PC-9 (cell line): ENCODE data around the gene TBC1D14. TPM values are rescaled to one million over a fixed set of nuclear protein-coding genes. Genes with fewer than 3 reads are reported as not detected.

Experiments
- BruUV-seq: library from RNA; stranded (reverse); fragments of 400-500 nt; replicated peaks from 2 replicates; lab custom pipeline; 2021; lab: Mats Ljungman, UMichigan
- CTCF ChIA-PET: fragments of 300-600 bp; sonication (Branson Sonifier 250); formaldehyde crosslinking; loops from one replicate; lab custom pipeline; 2022; ENCODE audit warnings: antibody characterized with exemption; lab: Charles Lee
- POLR2A ChIA-PET: fragments of 300-600 bp; sonication (Branson Sonifier 250); formaldehyde crosslinking; loops from one replicate; lab custom pipeline; 2022; ENCODE audit warnings: antibody characterized with exemption; ENCODE audit not compliant: unreplicated experiment; lab: Charles Lee
- DNase-seq, 2 experiments: peaks; one replicate each; pipeline versions ENCODE4 v3.0.0 to v3.0.0-alpha.2; 2015 to 2022; ENCODE audit warnings: mixed read lengths in 1 of 2
- H2AFZ ChIP-seq: fragments of 200-600 bp; sonication (generic); 2 replicates; pipeline ENCODE4 v1.8.1; 2017; ENCODE audit warnings: antibody characterized with exemption
- H3F3A ChIP-seq: fragments of 200-600 bp; sonication (generic); 2 replicates; pipeline ENCODE4 v1.8.1; 2017; ENCODE audit warnings: antibody characterized with exemption, mild to moderate bottlenecking, low read depth; ENCODE audit not compliant: insufficient read depth
- H3K27ac ChIP-seq: fragments of 200-600 bp; sonication (generic); 2 replicates; pipeline ENCODE4 v1.6.1; 2016; ENCODE audit warnings: mixed run types
- H3K27me3 ChIP-seq: fragments of 200-600 bp; sonication (generic); 2 replicates; pipeline ENCODE4 v1.6.1; 2016; ENCODE audit warnings: low read depth, mixed run types; ENCODE audit not compliant: insufficient read depth
- H3K36me3 ChIP-seq: fragments of 200-600 bp; sonication (generic); 2 replicates; pipeline ENCODE4 v1.6.1; 2016; ENCODE audit warnings: low read depth, mixed run types
- H3K4me1 ChIP-seq: fragments of 200-600 bp; sonication (generic); replicated peaks from 2 replicates; pipeline ENCODE4 v1.6.1; 2016; ENCODE audit warnings: mixed run types; ENCODE audit not compliant: insufficient read depth
- H3K4me2 ChIP-seq: fragments of 200-600 bp; sonication (generic); 2 replicates; pipeline ENCODE4 v1.6.1; 2017; ENCODE audit warnings: mixed run types
- H3K4me3 ChIP-seq: fragments of 200-600 bp; sonication (generic); 2 replicates; pipeline ENCODE4 v1.6.1; 2016; ENCODE audit warnings: mixed run types
- H3K79me2 ChIP-seq: fragments of 200-600 bp; sonication (generic); 2 replicates; pipeline ENCODE4 v1.6.1; 2017; ENCODE audit warnings: low read depth, mixed run types
- H3K9me2 ChIP-seq: fragments of 200-600 bp; sonication (generic); 2 replicates; pipeline ENCODE4 v1.8.1; 2017; ENCODE audit warnings: mild to moderate bottlenecking; ENCODE audit not compliant: insufficient read depth
- H3K9me3 ChIP-seq: fragments of 200-600 bp; sonication (generic); 2 replicates; pipeline ENCODE4 v1.8.1; 2016; ENCODE audit warnings: low read depth; ENCODE audit not compliant: insufficient read depth
- H4K20me1 ChIP-seq: fragments of 200-600 bp; sonication (generic); 2 replicates; pipeline ENCODE4 v1.8.1; 2017; ENCODE audit not compliant: insufficient read depth
- EZH2 ChIP-seq: fragments of 200-600 bp; sonication (generic); IDR thresholded peaks from 2 replicates; pipeline ENCODE4 v1.8.0; 2017; ENCODE audit warnings: antibody characterized with exemption, low read depth
- intact Hi-C: fragments of 100-400 bp; cut with micrococcal nuclease; formaldehyde crosslinking; loops from one replicate; pipeline ENCODE4 v1.10.0; 2022; ENCODE audit not compliant: unreplicated experiment
- total RNA-seq: library from RNA; stranded (reverse); gene quantifications from 2 replicates; pipeline ENCODE4 v1.2.3, GENCODE V29; 2021
- TF ChIP-seq, protein P1 (sequence below): fragments of 200-600 bp; sonication (generic); conservative IDR thresholded peaks from 2 replicates; pipeline ENCODE4 v1.6.1; 2017; ENCODE audit warnings: mixed run types, antibody characterized with exemption, mild to moderate bottlenecking, moderate library complexity

The TBC1D14 gene
- total RNA-seq, 1 experiment from 2014 or later = 46.2 TPM

DNA sequence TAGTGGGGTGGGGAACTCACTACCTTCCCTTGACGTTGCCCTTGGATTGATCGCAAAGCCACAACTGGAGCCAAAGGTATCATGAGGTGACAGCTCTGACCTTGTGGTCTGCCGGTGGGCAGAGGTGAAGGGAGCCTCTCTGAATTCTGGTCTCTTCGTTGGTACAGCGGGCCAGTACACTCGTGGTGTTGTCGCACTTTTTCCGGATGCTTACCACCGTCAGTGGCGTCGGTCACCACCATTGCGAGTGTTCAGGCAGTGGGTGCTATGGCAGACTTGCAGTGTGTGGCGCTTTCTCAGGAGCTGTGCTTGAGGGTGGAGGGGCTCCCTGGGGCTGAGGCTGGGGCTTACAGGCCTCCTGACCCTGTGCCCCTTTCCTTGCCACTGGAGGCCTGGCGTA lies 163.4 kb downstream of the TBC1D14 start:
- POLR2A ChIA-PET = interaction anchor here (0.7 kb wide), 1 partner anchor 1453 kb away, joined by 5 read pairs; no protein-coding TSS in a partner anchor

DNA sequence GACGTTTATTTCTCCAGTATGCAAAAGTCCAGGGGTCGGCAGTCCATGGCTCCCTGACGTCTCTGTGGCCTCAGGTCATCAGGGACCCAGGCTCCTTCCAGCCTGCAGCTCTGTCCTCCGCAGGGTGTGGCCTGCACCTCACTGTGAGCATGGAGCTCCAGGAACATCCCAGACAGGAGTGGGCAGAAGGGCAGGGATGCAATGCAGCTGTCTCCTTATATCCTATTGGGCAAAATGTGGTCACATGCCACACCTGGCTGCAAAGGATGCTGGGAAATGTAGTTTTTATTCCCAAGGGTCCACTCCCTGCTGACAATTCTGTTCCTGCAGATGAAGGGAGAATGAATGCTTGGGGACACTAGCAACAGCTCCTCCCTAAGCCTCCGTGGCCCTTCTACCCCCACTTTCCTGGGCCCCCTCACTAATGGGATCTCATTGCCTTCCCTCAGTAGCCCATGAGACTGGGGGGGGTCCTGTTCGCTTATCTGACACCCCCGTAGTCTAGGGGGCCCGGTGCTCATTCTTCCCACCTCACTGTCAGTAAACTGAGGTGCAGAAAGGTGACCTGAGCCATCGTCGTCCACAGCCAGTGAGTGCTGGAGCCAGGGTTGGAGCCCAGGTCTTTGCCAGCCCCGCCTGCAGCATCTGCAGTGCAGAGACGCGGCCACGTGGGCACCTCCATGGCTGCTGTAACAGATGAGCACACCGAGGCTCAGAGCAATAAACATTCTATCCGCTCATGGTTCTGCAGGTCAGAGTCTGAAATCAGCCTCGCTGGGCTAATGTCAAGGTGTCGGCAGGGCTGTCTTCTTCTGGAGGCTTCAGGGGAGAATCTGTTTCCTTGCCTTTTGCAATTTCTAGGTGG lies 164.1 kb downstream of the TBC1D14 start:
- H3F3A ChIP-seq = no peaks in the 10 kb centered on the region
- no peaks in the 10 kb centered on the region for H3K9me3 ChIP-seq
- no peak overlapping the region for H3K4me3 ChIP-seq
- peaks cover 12% of the 10 kb centered on the region; the same call in 1 of the 2 replicates for H3K4me1 ChIP-seq
- TF ChIP-seq, protein P1, sequence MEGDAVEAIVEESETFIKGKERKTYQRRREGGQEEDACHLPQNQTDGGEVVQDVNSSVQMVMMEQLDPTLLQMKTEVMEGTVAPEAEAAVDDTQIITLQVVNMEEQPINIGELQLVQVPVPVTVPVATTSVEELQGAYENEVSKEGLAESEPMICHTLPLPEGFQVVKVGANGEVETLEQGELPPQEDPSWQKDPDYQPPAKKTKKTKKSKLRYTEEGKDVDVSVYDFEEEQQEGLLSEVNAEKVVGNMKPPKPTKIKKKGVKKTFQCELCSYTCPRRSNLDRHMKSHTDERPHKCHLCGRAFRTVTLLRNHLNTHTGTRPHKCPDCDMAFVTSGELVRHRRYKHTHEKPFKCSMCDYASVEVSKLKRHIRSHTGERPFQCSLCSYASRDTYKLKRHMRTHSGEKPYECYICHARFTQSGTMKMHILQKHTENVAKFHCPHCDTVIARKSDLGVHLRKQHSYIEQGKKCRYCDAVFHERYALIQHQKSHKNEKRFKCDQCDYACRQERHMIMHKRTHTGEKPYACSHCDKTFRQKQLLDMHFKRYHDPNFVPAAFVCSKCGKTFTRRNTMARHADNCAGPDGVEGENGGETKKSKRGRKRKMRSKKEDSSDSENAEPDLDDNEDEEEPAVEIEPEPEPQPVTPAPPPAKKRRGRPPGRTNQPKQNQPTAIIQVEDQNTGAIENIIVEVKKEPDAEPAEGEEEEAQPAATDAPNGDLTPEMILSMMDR = no peak
- no peak for TF ChIP-seq EZH2
- no peaks in the 10 kb centered on the region for H3K79me2 ChIP-seq
- no peak overlapping the region for H2AFZ ChIP-seq
- H3K4me2 ChIP-seq = peak overlapping the region; percentile 16; the same call in 1 of the 2 replicates
- no peak overlapping the region for H3K27ac ChIP-seq
- CTCF ChIA-PET = interaction anchor here (0.6 kb wide), 1 partner anchor 814 kb away, joined by 16 read pairs; no protein-coding TSS in a partner anchor
- H4K20me1 ChIP-seq = no peaks in the 10 kb centered on the region
- POLR2A ChIA-PET = interaction anchor here (0.6 to 0.7 kb wide), 2 partner anchors 193 to 1453 kb away, joined by 4 to 5 read pairs; no protein-coding TSS in a partner anchor
- intact Hi-C loops = no loop called here
- BruUV-seq = no TSS peak
- H3K27me3 ChIP-seq = no peaks in the 10 kb centered on the region
- no peaks in the 10 kb centered on the region for H3K36me3 ChIP-seq
- peak; percentile 33 to 46 for DNase-seq
- H3K9me2 ChIP-seq = no peaks in the 10 kb centered on the region

More for the DNA sequence above, 163.4 kb downstream of the TBC1D14 start:
- Histone ChIP-seq H3K36me3 (no peaks in the 10 kb centered on the region), H3F3A (no peaks in the 10 kb centered on the region), H2AFZ (no peak overlapping the region), H3K4me2 (no peak overlapping the region), H3K79me2 (no peaks in the 10 kb centered on the region), H3K4me3 (no peak overlapping the region), H3K9me3 (no peaks in the 10 kb centered on the region), H3K27me3 (no peaks in the 10 kb centered on the region), H3K27ac (no peak overlapping the region), H3K9me2 (no peaks in the 10 kb centered on the region), H3K4me1 (peaks cover 12% of the 10 kb centered on the region; the same call in 1 of the 2 replicates), H4K20me1 (no peaks in the 10 kb centered on the region)
- DNase-seq = no peak
- intact Hi-C loops = no loop called here
- CTCF ChIA-PET = no interaction called here
- no TSS peak for BruUV-seq
- no peak for TF ChIP-seq EZH2
- TF ChIP-seq, protein P1 = no peak

DNA sequence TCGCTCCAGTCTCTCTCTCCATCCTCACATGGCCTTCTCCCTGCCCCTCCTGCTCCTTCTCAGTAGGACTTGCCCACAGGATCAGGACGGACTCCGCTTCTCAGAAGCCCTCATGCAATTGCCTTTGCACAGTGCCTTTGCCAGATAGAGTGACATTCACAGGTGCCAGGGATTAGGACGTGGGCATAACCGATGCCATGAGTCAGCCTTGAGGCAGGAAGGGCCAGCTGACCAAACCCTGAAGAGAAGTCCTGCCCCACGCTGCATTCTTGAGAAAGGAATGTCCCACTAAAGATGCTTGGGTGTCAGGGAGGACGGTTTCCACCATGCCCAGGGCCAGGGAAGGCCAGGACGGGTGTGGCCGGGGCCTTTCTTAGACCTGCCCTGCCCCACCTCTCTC lies 164.8 kb downstream of the TBC1D14 start:
- H3K79me2 ChIP-seq = no peaks in the 10 kb centered on the region
- H3K27me3 ChIP-seq = no peaks in the 10 kb centered on the region
- H3K4me2 ChIP-seq = peak overlapping the region; percentile 16; the same call in 1 of the 2 replicates
- no peaks in the 10 kb centered on the region for H3K9me2 ChIP-seq
- H3K9me3 ChIP-seq = no peaks in the 10 kb centered on the region
- no peak for TF ChIP-seq EZH2
- TF ChIP-seq, protein P1 = no peak
- H3K4me3 ChIP-seq = no peak overlapping the region
- H4K20me1 ChIP-seq = no peaks in the 10 kb centered on the region
- H2AFZ ChIP-seq = no peak overlapping the region
- peak; percentile 69 to 79 for DNase-seq
- CTCF ChIA-PET = interaction anchor here (0.6 kb wide), 1 partner anchor 815 kb away, joined by 16 read pairs; no protein-coding TSS in a partner anchor
- H3K36me3 ChIP-seq = no peaks in the 10 kb centered on the region
- H3K27ac ChIP-seq = no peak overlapping the region
- H3K4me1 ChIP-seq = peaks cover 12% of the 10 kb centered on the region; the same call in 1 of the 2 replicates
- BruUV-seq = no TSS peak
- H3F3A ChIP-seq = no peaks in the 10 kb centered on the region
- POLR2A ChIA-PET = interaction anchor here (0.6 kb wide), 1 partner anchor 194 kb away, joined by 4 read pairs; no protein-coding TSS in a partner anchor
- intact Hi-C loops = no loop called here
